Panc1 (cell line): ENCODE measurements around the gene KAT7.

Experiments used
- POLR2AphosphoS5 ChIP-seq: IDR thresholded peaks from 2 replicates; pipeline ENCODE4 v1.6.1; 2012; ENCODE audit warnings: mild to moderate bottlenecking, low read depth, low read length, moderate library complexity
- SIN3A ChIP-seq: IDR thresholded peaks from 2 replicates; pipeline ENCODE4 v1.6.1; 2012; ENCODE audit warnings: low read depth, mild to moderate bottlenecking, low read length, moderate library complexity, borderline replicate concordance; ENCODE audit not compliant: insufficient read depth
- TF ChIP-seq, protein P1 (sequence below): fragments of 450-650 bp; IDR thresholded peaks from 2 replicates; pipeline ENCODE4 v1.5.1; 2017; ENCODE audit warnings: mild to moderate bottlenecking
- TF ChIP-seq, protein P2 (sequence below), 2 experiments: IDR thresholded peaks; 2 replicates each; pipeline ENCODE4 v1.6.1; 2011 to 2012; ENCODE audit warnings: low read depth in 2 of 2, control low read depth in 1 of 2, low read length in 1 of 2, mild to moderate bottlenecking in 1 of 2, moderate library complexity in 1 of 2; ENCODE audit not compliant: insufficient read depth in 1 of 2

DNA sequence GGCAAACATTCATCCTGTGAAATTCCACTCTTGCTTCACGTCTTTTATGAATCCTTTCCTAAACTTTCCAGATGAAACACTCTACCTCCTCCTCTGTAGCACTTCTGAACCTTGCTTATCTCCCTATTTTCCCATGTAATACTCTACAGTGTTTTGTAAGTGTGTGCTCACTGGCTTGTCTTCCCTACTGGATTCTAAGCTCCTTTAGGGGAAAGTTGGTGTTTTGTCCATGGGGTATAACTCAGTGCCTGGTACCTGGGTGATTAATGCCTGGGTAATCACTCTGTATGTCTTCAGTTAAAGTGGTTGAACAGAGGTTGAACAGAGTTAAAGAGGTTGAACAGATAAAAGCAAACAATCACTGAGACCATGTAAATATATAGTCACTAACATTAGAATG lies 3.8 kb upstream of the KAT7 start:
- TF ChIP-seq, protein P1, sequence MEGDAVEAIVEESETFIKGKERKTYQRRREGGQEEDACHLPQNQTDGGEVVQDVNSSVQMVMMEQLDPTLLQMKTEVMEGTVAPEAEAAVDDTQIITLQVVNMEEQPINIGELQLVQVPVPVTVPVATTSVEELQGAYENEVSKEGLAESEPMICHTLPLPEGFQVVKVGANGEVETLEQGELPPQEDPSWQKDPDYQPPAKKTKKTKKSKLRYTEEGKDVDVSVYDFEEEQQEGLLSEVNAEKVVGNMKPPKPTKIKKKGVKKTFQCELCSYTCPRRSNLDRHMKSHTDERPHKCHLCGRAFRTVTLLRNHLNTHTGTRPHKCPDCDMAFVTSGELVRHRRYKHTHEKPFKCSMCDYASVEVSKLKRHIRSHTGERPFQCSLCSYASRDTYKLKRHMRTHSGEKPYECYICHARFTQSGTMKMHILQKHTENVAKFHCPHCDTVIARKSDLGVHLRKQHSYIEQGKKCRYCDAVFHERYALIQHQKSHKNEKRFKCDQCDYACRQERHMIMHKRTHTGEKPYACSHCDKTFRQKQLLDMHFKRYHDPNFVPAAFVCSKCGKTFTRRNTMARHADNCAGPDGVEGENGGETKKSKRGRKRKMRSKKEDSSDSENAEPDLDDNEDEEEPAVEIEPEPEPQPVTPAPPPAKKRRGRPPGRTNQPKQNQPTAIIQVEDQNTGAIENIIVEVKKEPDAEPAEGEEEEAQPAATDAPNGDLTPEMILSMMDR, result no peak
- TF ChIP-seq POLR2AphosphoS5 (no peak), SIN3A (no peak)
- TF ChIP-seq, protein P2, sequence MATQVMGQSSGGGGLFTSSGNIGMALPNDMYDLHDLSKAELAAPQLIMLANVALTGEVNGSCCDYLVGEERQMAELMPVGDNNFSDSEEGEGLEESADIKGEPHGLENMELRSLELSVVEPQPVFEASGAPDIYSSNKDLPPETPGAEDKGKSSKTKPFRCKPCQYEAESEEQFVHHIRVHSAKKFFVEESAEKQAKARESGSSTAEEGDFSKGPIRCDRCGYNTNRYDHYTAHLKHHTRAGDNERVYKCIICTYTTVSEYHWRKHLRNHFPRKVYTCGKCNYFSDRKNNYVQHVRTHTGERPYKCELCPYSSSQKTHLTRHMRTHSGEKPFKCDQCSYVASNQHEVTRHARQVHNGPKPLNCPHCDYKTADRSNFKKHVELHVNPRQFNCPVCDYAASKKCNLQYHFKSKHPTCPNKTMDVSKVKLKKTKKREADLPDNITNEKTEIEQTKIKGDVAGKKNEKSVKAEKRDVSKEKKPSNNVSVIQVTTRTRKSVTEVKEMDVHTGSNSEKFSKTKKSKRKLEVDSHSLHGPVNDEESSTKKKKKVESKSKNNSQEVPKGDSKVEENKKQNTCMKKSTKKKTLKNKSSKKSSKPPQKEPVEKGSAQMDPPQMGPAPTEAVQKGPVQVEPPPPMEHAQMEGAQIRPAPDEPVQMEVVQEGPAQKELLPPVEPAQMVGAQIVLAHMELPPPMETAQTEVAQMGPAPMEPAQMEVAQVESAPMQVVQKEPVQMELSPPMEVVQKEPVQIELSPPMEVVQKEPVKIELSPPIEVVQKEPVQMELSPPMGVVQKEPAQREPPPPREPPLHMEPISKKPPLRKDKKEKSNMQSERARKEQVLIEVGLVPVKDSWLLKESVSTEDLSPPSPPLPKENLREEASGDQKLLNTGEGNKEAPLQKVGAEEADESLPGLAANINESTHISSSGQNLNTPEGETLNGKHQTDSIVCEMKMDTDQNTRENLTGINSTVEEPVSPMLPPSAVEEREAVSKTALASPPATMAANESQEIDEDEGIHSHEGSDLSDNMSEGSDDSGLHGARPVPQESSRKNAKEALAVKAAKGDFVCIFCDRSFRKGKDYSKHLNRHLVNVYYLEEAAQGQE (IDR thresholded peaks at IDR 0.05; ENCODE audit: insufficient read depth in 1 of 2, low read depth in 2 of 2, low read length in 1 of 2), result no peak
